HG03469 (cell line): ENCODE data around the gene BBS10.
"Not testable (repeated sequence)": the region's sequence is repeated elsewhere in the genome, so short reads cannot be mapped to it uniquely, and the experiment has no call there.

ENCODE experiments used
- ATAC-seq: cut with Tn5 transposase; IDR thresholded peaks from one replicate; pipeline ENCODE4 v1.9.1; 2021; ENCODE audit warnings: mild to moderate bottlenecking, moderate library complexity, moderate number of reproducible peaks; ENCODE audit not compliant: unreplicated experiment

Gene BBS10

DNA sequence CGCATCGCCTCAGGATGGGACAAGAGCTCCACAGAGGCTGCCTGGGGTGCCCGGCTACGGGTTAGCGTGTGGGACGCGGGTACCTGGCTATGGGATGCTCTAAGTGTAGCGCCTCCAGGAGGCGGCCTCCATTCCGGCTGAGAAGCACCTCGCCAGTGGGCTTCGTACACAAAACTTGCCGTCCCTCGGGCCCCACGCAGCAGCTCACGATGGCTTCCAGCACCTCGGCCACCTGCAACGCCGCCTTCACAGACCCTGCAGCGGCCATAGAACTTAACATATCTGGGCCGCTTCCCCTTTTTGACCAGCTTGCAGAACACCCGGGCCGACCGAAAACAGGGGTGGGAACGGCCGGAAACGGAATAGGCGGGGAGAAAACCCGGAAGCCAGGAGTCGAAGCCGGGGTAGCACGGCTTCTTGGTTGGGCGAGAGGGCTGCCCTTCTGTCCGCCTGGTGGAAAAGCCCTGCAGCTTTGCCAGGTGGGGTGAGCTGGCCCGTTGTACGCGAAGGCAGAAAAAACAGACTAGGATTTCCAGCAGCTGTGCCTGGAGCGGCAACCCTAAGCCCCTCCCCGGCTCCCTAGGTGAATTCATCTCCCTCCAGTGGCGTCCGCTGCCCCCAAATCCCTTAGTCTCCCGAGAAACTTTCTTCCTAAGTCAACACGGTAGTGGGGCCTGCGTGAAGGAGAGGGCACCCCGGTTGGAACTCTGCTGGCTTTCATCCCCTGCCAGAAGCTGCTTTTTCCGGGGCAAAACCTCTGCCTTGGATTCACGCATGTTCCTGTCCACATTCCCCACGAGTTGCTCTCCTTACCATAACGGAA is at the start of gene BBS10:
BBS10 (minus strand) TSS at position 337 of the 823 bp plus-strand sequence; CDS start at position 280, 57 bp downstream.
- peak; percentile 88 for ATAC-seq

DNA sequence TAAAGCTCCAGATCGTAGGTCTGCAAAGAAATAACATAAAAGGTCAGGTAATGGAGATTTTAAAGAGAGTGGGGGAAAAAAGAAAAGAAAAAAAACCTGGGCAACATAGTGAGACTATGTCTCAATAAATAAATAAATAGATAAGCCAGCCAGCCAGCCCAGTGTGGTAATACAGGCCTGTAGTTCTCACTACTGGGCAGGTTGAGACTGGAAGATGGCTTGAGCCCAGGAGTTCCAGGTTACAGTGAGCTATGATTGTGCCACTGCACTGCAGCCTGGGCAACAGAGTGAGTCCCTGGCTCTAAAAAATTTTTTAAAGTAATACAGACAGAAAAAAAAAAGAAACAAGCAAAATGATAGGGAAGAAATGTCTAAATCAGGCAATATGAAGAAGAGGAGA is 43.2 kb upstream of the BBS10 start:
- ATAC-seq: no peak

DNA sequence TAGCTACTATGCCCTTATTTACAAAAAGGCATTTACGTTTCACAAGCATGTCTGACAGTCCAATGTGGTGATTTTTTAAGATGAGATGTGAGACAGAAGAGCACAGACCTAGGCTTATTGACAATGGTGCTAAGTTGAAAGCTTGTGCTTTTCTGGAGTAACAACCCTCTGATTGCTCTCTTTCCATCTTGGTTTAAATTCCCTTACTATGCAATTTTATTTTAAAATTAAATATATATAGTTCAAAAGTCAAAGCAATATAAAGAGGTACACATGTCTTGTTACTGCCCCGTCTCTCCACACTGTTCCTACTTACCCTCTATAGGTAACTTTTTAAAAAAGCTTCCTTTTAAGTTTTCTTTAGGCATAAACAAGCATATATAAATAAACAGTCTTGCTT is 39.4 kb upstream of the BBS10 start:
- ATAC-seq: no peak

DNA sequence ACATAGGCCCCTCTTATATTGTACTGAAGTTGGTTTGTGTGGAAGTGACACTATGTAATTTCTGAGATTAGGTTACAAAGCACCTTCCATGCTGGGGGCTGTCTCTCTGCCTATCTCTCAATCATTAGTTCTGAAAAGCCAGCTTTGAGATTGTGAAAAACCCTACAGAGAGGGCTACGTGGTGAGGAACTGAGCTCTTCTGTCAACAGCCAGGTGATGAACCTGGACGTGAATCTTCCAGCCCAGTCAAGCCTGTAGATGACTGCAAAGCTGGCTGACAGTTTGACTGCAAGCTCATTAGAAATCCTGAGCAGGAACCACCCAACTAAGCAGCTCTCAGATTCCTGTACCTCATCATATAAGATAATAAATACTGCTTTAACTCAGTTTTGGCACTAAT is 36.3 kb upstream of the BBS10 start:
- no peak for ATAC-seq

DNA sequence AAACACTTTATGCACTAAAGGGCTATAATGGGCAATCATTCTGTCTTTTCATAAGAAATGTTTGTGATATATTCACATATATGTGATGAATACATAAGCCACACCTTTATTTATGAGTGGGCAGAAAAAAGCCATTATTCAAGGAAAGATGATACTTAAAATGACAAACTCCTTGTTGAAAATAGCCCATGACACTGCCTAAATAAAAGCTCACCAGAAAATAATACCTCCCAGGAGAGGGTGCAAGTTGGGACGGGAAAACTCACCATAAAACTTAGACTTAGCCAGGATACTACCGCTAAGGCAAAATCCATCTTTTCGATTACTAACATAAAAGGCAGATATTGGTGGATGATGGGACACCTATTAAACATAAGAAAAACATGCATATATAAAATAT is 35.8 kb upstream of the BBS10 start:
- no peak for ATAC-seq

DNA sequence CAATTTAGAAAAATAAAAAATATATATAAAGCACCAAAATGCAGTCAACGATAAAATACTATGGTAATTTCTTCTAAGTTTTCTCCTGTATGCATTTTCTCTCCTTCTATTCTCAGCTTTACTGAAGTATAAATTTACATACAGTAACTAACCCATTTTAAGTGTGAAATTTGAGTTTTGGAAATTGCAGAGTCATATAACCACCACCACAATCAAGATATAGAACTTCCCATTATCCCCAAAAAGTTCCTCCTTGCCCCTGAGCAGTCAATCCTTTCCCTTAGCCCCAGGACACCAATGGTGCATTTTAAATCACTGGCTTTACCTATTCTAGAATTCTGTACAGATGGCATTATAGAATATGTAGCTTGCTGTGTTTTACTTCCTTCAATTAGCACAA is 31.0 kb upstream of the BBS10 start:
- no peak for ATAC-seq

DNA sequence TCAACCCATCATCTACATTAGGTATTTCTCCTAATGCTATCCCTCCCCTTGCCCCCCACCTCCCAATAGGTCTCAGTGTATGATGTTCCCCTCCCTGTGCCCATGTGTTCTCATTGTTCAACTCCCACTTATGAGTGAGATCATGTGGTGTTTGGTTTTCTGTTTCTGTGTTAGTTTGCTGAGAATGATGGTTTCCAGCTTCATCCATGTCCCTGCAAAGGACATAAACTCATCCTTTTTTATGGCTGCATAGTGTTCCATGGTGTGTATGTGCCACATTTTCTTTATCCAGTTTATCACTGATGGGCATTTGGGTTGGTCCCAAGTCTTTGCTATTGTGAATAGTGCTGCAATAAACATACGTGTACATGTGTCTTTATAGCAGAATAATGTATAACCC is 28.7 kb upstream of the BBS10 start:
- not testable (repeated sequence) for ATAC-seq

DNA sequence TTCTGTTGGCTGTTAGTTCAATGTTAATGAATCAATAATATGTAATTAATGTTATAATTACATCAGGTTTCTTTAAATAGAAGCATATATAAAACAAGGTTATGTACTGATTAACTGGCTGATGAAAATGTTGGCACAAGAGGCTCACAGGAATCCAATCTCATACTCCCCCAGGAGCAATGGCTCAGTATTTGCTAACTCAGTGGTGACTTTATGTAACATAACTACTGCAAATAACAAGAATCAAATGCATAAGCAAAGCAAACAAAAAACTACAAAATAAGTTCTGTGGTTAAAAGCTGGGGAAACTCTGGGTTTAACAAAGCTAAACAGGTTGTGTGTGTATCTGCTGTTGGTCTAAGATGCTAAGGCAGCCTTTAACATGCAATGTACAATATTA is 27.7 kb upstream of the BBS10 start:
- ATAC-seq: no peak

DNA sequence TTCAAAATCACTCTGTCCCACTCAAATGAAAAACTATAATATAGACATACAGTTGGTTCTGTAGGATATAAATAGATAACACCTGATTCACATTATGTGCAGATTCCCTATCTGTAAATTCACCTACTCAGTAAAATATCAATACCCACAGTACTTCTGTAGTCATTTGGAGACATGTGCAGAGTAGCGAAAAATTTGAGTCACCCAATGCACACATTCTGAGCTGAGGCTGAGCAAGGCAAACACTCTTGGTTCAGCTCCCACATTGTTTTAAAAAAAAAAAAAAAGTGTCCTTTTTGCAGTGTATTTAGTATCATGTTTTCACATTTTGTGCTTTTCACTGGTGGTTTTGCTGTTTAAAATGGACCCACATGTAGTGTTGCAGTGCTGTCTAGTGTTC is 27.3 kb upstream of the BBS10 start:
- ATAC-seq: no peak

DNA sequence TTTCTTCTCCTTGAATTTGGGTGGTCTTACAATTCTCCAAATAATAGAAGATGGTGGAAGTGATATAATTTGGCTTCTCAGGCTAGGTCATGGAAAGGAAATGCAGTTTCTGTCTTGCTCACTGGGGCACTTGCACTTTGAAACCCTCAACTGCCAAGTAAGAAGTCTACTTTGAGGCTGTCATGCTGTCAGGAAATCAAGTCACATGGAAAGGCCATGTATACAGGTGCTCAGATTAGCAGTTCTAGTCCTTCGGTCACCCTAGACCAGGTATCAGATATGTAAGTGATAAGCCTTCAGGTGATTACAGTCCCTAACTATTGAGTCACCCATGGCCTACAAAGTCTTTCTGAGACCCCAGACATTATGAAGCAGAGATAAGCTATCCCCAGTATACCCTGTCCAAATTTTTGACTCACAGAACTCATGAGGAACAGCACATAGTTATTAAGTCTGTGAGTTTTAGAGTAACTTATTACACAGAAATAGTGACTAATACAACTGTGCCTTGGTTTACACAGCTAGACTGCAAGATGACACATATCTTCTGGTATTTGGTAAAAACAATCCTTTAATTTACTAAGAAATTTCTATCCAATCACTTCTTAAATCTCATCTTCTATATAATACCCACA is 26.3 kb upstream of the BBS10 start:
- ATAC-seq: no peak

DNA sequence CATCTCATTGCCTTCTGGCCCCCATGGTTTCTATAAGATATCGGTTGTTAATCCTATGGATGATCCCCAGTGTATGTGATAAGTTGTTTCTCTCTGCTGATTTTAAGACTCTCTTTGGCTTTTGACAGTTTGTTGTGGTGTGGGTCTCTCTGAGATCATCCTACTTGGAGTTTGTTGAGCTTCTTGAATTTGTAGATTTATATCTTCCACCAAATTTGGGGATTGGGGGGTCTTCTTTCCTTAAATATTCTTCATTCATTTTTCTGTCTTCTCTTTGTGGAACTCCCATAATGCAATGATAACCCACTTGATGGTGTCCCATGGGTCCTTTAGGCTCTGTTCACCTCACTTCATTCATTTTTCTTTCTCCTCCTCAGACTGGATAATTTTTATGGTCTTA is 20.0 kb upstream of the BBS10 start:
- ATAC-seq: no peak

DNA sequence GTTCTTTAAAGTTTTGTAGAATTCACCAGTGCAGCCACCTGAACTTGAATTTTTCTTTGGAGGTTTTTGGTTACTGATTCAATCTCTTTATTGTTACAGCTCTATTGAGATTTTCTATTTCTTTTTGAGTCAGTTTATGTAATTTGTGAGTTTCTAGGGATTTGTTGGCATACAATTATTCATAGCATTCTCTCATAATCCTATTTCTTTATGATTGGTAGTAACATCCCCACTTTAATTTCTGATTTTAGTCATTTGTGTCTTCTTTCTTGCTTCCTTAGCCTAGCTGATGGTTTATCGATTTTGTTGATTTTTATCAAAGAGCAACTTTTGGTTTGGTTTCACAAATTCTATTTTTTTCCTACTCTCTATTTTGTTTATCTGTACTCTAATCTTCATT is 17.9 kb upstream of the BBS10 start:
- ATAC-seq: no peak

DNA sequence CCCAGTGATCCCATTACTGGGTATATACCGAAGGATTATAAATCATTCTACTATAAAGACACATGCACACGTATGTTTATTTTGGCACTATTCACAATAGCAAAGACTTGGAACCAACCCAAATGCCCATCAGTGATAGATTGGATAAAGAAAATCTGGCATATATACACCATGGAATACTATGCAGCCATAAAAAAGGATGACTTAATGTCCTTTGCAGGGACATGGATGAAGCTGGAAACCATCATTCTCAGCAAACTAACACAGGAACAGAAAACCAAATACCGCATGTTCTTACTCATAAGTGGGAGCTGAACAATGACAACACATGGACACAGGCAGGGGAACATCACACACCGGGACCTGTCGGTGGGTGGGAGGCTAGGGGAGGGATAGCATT is 15.9 kb upstream of the BBS10 start:
- not testable (repeated sequence) for ATAC-seq

DNA sequence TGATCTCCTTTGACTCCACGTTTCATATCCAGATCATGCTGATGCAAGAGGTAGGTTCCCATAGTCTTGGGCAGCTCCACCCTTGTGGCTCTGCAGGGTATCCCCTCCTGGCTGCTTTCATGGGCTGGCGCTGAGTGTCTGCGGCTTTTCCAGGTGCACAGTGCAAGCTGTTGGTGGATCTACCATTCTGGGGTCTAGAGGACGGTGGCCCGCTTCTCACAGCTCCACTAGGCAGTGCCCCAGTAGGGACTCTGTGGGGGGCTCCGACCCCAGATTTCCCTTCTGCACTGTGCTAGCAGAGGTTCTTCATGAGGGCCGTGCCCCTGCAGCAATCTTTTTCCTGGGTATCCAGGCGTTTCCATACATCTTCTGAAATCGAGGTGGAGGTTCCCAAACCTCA is 12.1 kb upstream of the BBS10 start:
- ATAC-seq: no peak

DNA sequence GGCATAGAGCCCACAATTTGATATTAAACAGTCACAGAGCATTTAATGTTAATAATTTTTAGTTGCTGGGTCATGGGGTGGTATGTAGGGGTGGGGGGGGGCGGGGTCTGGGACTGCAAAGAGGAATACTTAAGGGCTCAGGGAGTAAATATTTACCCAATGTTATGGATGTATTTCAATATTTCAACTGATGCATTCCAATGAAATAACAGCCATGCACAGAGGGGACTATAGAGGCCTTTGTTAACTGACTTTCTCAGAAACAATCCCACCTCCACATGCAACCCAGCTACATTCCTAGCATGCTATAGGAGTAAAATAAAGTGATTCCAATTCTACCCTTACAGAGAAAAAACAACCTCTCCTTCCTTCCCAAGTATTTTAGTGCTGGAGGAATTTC is 7.9 kb upstream of the BBS10 start:
- ATAC-seq: no peak

DNA sequence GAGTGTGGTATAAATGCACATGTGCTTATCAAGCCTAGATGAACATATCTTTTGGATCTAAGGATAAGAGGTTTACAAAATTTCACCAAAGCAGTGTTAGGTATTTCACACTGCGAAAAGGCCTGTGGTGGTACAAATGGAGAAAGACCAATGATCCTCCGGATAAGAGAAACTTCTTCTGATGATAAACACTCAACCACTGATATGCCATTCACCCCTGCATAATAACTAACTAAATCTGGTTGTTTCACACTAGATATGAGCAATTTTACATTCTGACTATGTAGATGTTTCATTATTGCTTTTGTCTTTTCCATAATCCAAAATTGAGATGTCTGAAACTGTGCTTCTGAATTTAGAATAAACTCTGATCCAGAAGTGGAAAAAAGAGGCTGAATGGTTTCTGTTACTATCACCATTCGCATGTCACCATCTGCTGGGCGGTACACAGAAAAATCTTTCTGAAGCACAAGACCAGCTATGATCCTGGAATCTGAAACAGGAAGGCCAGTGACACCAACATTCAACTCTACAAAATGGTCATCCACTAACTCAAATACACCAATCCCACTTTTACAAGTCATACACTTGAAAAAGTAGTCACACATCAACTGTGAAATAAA is 1.3 kb downstream of the BBS10 start:
- ATAC-seq: peak; percentile 28

DNA sequence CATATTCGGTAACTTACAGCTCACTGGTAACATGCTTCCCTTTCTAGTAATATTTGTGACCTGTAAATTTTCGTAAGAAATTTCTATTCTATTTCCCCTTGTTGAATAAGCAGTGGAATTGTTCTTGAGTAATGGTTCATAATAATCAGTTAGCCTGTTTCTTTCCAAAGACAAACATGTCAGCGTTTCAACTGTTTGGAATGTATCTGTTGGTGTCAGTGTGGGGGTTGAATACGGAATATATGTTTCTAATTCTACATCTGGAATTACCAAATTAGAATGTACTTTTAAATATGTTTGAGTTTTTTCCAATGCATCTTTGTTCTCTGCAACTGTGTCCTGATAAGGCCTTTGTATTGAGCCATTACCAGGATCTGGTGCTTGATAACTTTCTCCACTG is 2.0 kb downstream of the BBS10 start:
- no peak for ATAC-seq

DNA sequence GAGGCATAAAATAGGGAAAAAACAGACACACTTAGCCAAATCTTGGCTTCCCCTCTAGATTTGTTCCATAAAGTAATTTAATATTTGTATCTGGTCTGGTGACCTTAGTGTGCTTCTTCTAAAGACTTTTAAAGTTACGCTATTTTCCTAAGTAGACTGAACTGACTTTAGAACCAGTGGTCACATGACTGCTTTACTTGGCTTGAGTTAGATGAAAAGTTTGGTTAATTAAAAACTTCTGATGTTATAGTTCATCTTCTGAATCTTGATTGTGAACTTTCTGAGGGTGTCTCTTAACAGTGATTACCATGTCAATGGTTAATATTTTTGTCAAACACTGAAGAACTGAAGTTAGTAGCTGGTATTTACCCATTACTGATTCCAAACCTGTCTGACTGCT is 2.6 kb downstream of the BBS10 start:
- no peak for ATAC-seq

DNA sequence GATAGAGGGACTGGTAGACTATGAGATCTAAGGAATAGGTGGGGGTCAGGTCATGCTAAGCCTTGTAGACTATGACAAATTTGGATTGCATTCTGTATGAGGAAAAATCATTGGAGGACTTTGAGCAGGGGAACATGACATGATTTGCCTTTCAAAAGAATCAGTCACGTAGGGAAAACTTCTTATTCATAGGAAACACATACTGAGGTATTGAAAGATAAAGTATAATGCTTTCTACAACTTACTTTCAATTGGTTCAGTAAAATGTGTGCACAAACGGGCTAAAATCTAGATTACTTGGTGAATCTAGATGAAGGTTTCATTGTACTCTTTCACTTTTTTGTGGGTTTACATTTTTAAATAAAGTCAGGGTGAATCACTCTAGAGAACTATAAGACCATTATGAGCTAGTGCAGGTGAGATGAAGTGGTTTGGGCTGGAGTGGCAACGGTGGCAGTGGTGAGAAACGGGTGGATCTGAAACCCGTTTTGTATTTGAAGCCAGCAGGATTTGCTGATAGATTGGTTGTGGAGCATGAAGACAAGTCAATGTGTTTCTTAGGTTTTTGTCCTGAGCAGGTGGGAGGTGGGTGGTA is 6.7 kb downstream of the BBS10 start:
- ATAC-seq: no peak

DNA sequence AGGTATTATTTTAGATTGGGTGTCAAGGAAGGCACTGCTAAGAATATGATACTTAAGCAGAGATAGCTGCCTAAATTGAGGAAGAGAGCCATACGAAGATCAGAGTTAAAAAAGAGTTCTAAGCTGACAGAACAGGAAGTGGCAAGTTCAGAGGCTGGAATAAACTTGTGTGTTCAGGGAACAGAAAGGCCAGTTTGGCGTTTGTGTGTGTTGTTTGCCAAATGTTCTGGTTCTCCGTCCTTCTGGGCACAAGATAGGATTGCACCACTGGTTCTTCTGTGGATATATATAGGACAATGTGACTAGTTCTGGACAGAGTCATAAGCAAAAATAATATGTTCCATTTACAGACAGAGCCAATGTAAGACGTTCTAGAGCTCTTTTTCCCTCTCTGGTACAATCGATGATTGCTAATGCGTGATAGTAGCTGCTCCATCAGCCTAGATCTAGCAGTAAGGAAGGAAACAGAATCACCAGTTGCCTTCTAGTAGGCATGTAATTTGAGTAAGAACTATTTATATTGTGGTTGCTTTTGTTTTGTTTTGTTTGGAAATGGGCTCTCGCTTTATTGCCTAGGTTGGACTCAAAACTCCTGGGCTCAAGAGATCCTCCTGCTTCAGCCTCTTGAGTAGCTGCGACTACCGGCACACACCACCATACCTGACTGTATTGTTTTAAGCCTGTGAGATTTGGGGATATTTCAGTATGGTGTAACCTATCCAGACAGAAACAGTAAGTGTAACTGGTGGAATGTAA is 7.4 kb downstream of the BBS10 start:
- ATAC-seq: no peak

DNA sequence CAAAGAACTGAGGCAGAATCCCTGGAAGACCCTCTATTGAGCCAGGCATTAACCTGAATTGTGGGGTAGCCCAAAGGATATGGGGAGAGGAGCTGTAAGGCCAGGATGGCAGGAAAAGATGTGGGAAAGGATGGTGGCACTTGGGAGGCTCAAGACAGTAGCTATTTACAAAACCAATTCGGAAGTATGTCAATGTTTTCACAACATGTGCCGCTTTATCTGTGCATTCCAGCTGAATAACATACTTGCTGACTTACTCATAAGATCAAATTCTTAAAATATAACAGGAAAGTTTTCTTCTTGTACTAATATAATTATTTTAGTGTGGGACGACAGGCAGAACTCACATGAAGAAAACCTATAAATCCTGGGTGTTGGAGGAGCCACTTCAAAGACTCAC is 10.6 kb downstream of the BBS10 start:
- ATAC-seq: no peak
